Measurements from ENCODE around the gene MALAT1.

DNA sequence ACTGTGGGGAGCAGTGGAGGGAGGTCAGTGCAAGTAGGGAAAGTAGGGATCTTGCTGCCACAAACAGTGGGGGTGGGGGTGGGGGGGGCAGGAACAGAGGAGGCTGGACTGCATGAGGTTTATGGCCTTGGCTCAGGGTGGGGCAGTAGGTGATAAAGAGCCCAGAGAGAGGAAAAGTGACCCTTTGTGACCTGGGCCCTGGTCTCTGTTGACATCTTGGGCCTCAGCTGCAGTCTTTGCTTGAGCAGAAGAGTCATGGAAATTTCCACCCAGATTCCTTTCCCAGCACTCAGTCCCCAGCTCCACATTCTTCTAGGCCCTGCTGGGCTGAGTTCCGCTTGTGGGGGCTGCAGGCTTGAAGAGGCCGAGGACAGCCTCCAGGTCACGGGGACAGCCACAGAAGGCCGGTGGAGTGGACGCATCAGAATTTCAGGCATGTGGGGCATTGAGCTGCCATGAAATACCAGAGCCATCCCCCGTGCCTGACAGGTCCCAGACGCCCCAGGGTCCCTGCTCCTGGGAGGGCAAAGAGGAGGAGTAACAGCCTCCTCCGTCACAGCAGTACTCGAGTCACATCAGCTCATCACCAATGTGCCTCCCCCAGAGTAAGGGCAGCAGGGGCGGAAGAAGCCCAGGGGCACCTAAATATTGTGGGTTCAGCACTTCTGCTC lies 9.7 kb upstream of the MALAT1 start:
- TF ChIP-seq POLR2A (IDR thresholded peaks at IDR 0.05) (no peak), POLR2AphosphoS5 (IDR thresholded peaks at IDR 0.05) (peak; percentile 47)
- TF ChIP-seq, protein P1, sequence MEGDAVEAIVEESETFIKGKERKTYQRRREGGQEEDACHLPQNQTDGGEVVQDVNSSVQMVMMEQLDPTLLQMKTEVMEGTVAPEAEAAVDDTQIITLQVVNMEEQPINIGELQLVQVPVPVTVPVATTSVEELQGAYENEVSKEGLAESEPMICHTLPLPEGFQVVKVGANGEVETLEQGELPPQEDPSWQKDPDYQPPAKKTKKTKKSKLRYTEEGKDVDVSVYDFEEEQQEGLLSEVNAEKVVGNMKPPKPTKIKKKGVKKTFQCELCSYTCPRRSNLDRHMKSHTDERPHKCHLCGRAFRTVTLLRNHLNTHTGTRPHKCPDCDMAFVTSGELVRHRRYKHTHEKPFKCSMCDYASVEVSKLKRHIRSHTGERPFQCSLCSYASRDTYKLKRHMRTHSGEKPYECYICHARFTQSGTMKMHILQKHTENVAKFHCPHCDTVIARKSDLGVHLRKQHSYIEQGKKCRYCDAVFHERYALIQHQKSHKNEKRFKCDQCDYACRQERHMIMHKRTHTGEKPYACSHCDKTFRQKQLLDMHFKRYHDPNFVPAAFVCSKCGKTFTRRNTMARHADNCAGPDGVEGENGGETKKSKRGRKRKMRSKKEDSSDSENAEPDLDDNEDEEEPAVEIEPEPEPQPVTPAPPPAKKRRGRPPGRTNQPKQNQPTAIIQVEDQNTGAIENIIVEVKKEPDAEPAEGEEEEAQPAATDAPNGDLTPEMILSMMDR (IDR thresholded peaks at IDR 0.05) = peak in 1 of 4 experiments; percentile 13
